NCI-H187 treated with DMSO at 0.1 percent for 48 hours (cell line): Measurements from ENCODE around the gene FGF3.

Experiments used
- DNase-seq: peaks from one replicate; lab custom pipeline; 2025; lab: John Stamatoyannopoulos, UW

The FGF3 gene

DNA sequence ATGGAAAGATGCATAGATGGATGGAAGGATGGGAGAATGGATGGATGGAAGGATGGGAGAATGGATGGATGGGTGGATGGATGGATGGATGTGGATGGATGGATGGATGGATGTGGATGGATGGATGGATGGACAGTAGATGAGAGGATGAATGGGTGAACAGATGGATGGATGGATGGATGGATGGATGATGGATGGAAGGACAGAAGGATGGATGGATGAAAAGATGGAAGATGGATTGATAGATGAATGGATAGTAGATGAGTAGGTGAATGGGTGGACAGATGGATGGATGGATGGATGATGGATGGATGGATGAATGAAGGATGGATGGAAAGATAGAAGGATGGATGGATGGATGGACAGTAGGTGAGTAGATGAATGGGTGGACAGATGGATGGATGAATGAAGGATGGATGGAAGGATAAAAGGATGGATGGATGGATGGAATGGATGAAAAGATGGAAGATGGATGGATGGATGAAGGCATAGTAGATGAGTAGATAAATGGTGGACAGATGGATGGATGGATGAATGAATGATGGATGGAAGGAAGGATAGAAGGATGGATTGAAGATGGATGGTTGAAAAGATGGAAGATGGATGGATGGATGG lies 15.5 kb downstream of the FGF3 start:
- no peak for DNase-seq

DNA sequence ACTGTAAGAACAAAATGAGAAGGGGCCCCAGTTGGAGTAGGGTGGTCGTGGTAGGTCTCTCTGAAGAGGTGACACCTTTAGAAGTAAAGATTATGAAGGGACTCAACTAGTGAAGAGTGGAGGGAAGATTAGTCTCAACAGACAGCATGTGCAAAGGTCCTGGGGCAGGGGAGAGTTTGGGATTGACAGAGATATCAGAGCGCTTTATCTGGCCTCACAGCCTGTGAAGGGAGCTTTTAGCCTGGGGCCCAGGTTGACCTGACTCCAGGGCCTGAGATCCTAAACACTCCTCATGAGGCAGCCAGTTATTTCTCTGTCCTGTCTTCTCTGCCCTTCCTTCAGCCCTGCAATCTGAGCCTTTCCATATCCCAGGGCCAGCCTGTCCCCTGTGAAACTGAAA lies 16.2 kb downstream of the FGF3 start:
- no peak for DNase-seq

DNA sequence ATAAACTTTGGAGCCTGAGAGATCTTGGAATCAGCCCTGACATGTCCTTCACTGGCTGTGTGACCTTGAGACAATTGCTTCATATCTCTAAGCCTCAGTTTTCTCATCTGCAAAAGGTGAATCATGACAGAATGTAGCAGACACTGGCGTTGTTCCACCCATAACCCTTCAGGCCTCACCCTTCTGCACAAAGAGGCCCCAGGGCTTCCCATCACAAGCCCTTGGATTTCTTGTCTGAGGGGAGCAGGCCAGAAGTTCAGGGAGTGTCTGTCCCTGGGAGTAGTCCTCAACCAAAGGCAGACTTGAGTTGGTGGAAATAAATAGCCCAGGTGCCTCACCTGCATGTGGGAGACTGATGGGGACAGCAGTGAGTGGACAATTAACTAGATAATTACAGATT lies 16.6 kb downstream of the FGF3 start:
- no peak for DNase-seq

DNA sequence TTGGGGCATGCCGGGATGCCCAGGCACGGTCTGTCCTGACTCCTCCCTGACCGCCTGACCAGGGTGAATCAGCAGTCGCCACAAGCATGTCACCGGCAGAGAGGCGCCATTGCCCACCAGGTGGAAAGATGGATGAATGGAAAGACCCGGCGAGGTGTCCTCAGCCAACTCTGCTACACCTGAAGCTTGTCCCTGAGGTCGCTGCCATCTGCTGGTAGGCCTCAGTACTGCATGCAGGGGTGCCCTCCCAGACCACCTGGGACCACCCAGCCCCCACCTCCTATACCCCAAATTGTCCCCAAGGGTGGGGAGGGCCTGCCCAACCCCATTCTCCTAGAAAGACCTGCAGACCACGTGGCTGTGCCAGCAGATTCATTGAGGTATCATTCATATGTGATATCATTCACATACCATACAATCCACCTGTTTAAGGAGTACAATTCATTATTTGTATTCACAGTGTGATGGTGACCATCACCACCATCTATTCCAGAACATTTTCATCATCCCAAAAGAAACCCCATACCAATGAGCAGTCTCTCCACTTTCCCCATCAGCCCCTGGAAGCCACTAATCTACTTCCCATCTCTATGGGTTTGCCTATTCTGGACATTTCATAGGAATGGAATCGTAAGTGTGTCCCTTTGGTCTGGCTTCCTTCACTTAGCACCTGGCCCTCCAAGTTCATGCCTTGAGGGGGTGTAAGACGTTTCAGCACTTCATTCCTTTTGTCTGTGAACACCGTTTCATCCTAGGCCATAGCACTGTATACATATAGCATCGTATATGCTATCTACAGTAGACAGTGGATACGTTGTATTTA lies 17.5 kb downstream of the FGF3 start:
- no peak for DNase-seq

DNA sequence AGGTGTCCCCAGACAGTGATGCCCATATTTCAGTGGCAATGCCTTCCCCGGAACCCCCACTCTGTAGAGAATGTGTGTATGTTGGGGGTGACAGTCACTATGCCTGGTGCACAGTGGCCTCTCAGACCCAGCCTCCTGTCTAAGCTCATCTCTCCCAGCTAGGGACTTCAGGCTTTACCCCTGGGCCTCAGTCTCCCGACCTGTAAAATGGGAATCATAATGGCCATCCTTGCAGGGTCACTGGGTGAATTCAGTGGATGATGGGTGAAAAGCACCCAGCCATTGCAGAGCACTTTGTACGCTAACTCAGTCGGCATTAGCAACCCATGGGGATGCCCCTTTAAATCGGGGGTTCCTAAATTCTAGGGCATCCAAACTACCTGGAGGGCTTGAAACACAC lies 18.9 kb downstream of the FGF3 start:
- DNase-seq: no peak

DNA sequence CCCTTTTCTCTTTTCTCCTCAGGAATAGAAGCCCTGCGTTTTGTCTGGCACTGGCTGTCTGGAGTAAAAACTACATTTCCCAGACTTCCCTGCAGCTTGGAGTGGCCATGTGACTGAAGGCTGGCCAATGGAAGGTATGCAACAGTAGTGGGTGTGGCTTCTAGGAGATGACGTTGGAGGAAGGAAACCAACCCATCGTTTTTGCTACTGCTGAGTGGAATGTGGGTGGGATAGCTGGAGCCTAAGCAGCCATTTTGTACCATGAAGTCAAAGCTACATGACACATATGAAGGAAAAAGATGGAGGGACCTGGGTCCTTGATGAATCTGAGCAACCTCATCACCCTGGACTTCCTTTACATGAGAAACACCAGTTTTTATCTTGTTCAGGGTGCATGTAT lies 19.6 kb downstream of the FGF3 start:
- no peak for DNase-seq

DNA sequence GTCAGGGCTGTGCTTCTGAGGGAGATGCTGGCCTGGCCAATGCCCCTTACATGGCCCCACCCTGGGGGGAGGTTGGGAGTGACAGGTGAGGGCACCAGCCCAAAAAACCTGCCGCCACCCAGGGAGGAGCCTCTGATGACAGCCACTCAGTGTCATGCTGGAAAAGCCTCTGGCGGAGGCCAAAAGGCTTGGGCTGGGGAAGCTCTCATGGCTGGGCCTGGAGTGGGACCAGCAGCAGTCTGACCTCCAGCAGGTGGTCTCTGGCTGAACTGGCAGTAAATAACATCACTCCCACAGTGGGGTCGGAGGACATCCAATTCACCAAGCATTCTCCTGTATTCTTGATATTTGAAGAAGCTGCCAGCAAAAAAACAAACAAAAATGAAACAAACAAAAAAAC lies 20.1 kb downstream of the FGF3 start:
- DNase-seq: no peak

DNA sequence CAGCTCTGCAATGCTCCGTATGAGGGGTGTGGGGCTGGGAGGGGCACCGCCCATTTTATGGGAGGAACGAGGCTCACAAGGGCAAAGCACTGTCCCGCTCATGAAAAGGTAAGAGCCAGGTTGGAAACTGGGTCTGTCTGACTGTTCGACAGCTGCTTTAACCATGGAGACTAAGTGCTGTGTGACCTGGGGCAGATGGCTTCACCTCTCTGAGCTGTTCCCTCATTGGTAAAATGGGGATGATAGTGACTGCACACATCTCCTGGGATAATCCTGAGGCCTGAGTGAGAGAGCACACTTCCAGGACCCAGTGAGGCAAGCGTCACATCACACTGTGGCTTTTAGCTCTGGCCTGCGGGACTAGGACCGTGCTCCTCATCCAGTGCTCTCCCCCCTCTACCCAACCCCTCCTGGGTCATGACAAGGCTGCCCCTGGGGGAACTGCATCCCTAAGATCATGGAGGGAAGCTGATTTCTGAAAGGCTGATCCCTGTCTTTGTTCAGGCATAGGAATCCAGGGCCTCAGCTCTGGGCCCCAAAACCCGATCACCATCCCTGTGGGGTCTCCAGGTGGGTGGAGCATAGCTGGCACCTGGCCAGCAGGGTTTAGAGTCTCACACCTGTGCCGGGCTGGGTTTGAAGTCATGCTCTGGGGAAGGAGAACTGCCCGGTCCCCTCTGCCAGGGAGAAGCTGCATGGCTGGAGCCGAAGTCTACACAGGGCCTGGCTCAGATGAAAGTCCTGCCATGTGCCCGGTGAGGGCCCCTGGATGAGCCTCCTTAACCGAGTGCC lies 21.3 kb downstream of the FGF3 start:
- DNase-seq: no peak

DNA sequence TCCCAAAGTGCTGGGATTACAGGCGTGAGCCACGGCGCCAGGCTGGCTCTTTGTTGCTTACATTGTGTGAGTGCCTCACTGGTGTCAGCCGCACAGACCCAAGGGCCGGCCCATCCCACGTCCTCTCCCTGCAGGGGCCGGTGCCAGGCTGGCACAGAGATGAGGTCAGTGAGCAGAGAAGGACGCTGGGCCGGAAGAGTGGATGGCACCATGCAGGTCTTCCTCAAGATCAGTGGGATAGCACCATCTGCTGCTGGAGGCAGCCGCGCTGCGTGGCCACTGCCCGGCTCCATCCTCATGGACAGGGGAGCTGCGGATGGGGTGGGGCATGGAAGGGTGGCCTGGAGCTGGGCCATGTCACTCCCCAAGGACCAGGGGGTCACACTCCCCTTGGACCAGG lies 22.1 kb downstream of the FGF3 start:
- no peak for DNase-seq

DNA sequence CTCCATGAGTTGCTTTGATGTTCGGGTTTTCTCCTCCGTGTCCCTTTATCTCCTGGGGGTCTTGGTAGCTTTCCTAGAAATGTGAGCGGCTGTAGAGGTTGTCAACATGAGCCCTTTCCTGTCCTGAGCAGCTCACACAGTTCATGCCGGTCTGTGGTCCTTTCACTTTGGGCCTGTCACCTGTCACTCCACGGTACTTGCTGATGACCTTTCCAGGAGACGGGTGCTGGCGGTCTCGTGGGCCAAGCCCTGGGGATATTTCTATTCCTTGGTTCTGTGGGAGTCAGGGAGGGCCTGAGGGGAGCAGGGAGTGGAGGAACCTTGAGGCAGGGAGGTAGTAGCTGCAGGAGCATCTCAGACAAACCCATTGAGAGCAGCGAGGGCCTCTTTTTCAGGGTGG lies 23.2 kb downstream of the FGF3 start:
- no peak for DNase-seq

DNA sequence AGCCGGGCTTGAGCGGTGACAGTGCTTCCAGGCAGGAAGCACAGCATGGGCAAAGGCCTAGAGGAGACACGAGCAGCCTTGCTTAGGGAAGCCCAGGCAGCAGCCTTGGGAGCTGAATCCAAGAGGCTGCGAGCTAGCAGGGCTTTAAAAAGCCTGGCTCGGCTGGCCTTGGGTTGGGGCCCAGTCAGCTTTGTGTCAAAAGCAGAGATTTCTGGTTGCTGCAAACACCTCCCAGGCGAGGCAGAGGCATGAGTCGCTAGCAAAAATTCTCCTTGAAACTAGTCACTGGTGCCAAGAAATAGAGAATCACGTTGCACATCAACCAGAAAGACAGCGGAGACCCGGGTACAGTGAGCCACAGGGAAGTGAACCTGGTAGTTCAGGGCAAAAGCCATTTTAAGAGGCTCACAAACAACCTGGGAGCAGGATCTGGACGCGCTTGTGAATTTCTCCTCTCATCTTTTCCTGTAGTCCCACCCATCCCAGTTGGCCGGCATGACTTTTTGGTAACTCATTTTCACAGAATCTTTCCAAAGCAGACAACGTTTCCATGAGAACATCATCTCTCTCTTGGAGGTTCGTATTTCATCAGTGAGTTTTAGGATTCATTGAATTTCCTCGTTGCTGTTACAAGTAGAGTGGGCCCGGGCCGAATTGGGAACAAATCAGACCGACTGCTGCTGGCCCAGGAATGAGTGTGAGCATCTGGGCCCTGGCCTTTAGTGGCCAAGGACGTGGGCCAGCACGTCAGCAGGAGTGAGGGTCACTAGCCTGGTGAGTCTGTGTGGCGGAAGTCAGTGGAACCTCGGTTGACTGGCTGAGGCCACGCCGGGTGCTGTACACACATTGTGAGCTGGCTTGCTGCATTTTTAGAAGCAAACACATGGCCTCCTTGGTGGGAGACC lies 27.7 kb downstream of the FGF3 start:
- no peak for DNase-seq

DNA sequence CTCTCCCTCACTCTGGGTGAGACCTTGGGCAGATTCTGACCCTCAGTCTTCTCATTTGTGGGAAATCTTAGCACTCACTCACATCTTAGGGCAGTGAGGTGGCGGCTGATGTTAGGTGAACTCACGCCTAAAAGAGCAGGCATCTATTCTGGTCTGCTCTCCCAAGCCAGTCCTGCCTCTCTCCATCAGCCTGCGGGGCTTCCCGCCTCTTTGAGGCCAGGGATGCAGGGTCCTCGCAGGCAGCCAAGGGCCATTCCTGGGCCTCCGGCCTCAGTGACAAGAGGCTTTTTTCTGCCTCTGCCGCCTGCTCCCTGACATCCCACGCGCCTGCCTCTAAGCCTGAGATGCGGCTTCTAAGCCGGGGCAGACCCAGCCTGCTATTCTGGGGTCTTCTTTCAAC lies 30.3 kb downstream of the FGF3 start:
- DNase-seq: no peak

DNA sequence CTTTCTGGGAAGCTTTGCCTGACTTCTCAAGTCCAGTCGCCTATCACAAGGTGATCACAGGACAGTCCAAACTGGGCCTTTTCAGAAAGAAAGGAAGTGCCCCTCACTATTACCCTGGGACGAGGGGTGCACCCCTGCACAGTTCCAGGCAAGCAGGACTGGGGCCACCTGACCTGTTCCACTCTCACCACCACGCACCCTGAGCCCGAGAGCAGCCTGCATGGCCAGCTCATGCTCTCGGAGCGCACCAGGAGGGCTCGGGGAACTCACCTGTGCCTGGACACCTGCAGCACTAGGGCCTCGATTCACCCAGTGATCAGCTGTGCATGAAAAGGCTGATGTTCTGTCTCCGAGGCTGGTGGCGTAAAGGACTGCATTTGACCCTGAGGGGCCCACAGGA lies 31.3 kb downstream of the FGF3 start:
- DNase-seq: no peak

DNA sequence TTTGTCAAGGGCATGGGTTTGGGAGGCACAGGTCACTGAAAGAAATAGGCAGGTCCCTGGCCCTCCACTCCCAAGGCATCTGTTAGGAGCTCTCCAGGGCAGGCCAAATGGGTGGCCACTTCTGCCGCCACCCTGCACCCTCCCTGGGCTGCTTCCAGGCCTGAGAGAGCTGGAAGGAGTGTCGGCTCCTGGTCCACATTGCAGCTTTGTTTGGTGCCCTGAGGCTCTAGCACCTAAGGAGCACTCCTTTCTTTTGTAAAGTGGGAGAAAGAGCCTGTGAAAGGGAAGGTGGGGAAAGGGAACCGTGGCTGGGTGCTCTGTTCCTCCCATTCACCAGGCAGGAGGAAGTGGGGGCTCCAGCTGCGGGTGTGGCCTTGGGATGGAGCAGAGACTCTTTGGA lies 31.8 kb downstream of the FGF3 start:
- no peak for DNase-seq

DNA sequence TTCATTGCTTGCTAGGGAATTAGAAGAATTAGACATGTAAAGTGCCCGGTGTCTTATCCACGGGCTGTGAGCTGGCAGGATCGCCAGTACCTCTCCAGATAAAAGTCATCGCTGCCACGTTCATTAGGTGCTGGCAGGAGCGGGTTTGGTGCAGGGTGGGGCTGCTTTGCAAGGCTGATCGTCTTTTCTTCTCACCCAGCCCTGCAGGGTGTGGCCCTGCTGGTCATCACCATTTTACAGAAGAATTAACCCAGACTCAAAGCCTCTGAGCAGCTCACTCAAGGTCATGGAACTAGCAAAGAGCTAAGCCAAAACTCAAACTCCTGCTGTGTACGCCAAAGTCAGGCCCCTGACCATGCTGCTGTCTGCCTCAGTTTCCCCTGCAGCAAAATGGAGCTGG lies 38.0 kb downstream of the FGF3 start:
- DNase-seq: no peak

DNA sequence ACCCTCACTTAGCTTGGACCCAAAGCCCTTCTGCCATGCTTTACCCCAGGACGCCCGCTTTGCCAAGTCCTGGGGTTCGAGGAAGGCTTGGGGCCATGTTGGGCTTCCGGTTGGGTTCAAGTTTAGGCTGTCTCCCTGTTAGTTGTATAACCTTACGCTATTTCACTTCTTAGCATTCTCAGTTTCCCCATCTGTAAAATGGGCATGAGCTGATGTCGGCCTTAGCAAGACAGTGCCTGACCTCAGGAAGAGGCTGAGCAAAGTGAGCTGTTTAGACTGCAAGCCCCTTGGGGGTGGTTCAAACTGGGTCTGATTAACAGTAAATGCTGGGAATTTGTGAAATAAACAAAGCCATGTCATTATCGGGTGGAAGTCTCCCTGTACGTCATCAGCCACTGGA lies 40.8 kb downstream of the FGF3 start:
- no peak for DNase-seq

DNA sequence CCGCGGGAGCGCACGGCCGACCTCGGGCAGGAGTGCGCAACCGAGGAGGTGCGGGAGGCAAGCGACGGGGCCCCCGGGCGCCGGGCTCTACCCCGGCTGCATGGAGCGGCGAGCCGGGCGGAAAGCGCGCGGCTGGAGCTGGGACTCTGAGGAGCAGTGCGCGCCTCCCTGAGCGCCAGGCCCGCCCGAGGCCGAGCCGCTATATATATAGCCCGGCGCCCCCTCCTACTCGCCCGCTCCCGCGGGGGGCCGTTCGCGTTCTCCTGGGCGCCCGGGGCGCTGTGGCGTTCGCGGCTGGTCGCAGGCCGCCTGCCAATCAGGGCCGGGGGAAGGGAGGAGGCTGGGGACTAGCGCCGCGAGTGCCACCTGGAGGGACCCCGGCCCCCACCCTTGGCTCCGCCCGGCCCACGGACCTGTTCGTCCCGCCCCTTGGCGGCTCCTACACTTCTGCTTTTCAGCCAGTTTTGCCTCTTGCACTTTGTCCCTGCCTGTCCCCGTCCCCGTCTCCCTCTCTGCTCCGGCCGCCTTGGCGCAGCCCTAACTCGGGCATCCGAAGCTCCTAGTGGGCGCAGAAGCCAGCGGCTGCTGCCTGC lies 44.0 kb downstream of the FGF3 start, which contains the start of gene FGF4:
FGF4 (minus strand) TSS at position 179 of the 593 bp plus-strand sequence. CDS start 257 bp downstream, outside the sequence.
- DNase-seq: no peak

DNA sequence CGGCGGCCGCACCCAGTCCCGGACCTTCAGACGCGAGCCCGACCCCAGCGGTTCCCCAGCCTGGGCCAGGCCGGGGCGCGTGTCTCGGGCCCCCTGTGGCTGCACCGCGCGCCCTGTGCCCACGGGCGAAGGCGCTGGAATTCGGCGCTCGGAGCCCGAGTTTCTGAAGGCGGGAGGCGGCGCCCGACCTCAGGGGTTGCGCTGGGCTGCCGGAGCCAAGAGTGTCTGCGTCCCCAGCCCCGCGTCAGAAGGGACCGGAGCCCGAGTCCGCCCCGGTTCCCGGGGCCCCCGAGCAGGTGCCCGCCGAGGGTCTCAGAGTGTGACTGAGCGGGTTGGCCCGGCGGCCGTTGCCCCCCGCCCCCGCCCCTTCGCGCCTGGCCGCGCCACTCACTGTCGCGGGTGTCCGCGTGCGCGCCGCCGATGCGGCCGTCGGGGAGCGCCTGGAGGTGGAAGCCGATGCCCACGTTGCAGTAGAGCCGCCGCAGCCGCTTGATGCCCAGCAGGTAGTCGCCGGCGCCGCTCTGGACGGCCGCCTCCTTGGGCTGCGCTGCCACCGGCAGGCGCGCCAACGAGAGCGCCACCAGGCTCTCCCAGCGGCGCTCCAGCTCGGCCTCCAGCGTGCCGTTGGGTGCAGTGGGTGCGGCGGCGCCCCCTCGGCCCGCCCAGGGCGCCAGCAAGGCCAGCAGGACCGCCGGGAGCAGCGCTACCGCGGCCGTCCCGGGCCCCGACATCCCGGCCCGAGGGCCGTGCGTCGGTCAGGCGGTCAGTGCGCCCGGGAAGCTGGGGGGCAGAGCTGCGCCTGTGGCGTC lies 44.7 kb downstream of the FGF3 start:
- DNase-seq: no peak

DNA sequence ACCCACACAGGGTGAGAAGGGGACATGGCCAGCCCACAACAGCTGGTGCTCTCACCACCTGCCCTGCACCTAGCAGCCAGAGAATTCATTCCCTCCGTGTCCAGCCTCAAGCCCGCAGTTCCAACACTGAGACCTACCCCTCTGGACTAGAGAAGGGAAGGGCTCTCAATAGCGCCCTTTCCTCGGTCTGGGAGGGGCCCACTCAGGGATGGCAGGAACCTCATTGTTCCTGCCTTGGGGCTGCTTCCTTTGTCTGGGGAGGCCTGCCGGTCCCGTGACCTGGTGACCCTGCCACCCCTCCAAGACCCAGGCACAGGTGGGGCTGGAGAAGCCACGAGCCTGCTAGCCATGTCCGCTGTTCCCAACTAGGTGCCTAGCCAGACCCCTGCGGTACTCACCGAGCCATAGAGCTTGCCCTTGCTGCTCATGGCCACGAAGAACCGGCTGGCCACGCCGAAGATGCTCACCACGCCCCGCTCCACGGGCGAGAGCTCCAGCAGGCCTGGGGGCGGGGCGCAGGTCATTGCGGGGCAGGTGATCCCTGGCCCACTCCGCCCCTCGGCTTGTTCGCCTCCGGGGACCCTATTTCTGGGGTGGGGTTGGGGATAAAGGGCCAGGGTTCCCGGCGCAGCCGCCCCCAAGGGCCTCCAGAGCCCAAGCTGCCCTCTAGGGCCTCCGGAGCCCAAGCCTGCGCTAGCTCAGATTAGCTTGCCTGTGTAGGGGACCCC lies 45.4 kb downstream of the FGF3 start:
- no peak for DNase-seq

DNA sequence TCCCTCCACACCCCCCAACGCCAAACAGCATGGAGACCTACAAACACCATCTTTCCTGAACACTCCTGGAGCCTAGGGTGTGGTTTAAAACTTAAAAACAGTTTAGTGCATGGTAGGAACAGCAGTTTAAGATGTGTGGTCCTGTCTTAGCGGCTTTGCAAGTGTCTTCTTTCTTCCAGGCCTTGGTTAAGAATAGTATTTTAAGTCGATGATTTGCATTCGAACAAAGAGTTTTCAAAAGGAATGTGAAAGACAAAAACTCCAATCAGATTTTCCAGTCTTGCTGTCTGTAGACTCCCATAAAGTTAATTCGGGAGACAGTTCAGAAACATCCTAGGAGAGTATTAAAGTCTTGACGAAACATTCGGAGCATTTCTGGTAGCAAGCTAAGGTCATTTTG lies 47.8 kb downstream of the FGF3 start:
- no peak for DNase-seq
